ENCODE measurements around the gene SVIL. TPM values are rescaled to one million over a fixed set of nuclear protein-coding genes. Genes with fewer than 3 reads are reported as not detected.

SVIL gene
- total RNA-seq, 1 experiment from 2014 or later: 15.3 TPM

DNA sequence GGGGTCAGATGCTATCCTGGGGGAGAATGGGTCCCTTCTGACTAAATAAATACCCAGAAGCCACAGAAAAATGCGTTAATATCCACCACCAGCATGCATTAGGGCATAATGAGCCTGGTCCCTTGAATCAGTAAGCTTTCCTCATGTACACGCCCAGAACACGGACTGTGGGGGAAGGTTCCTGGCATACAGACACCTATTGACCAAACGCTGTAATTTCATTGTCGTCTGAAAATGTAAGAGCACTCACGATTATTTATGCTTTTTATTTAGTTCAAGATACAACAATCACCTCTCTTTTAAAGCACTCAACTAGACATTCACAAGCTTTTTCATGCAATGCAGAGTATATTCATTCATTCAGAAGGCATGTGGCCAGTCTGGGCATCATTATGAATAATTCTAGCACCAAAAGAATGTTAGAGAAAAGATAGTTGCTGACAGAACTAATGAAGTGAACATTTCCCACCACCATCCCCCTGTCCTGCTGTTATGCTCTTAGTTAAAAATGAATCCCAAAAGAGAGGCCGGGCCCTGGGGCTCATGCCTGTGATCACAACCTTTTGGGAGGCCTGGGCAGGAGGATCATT, 101.0 kb downstream of the SVIL start:
- H4K8ac ChIP-seq (replicated peaks; ENCODE audit: insufficient read length, low read depth, low read length): no peak overlapping the region
- no peak overlapping the region for H3K14ac ChIP-seq (ENCODE audit: insufficient read depth, low read length)
- no peaks in the 10 kb centered on the region for H3K79me2 ChIP-seq (ENCODE audit: insufficient read depth, low read length)
- no peak overlapping the region for H3K56ac ChIP-seq (ENCODE audit: insufficient read length, low read depth, low read length)
- H4K5ac ChIP-seq (ENCODE audit: insufficient read length, low read depth, low read length): no peak overlapping the region
- no peaks in the 10 kb centered on the region for H3K27me3 ChIP-seq (ENCODE audit: insufficient read depth, low read length)
- no peaks in the 10 kb centered on the region for H3K79me1 ChIP-seq (ENCODE audit: insufficient read depth, low read depth, low read length, poor library complexity, severe bottlenecking)
- H3K4me2 ChIP-seq (ENCODE audit: insufficient read depth, insufficient read length, low read length): no peak overlapping the region
- Mint-ChIP-seq H3K9me3 (no peaks in the 10 kb centered on the region), H3K4me1 (peaks cover 33 to 34% of the 10 kb centered on the region in 2 experiments), H3K4me3 (no peak overlapping the region), H3K27me3 (ENCODE audit: low read depth) (no peaks in the 10 kb centered on the region), H3K27ac (no peak overlapping the region), H3K36me3 (ENCODE audit: insufficient read depth in 1 of 3, low read depth in 3 of 3) (peaks cover 0 to 2% (median 0%) of the 10 kb centered on the region in 3 experiments; a peak in 2 of 7 replicates)
- H3K4ac ChIP-seq (ENCODE audit: low read depth, low read length): no peak overlapping the region
- no peak overlapping the region for H3K23ac ChIP-seq (ENCODE audit: insufficient read length, low read depth, low read length)
- no peak overlapping the region for H3K18ac ChIP-seq (ENCODE audit: insufficient read length, low read depth, low read length)
- H3K9ac ChIP-seq (ENCODE audit: extremely low read depth, insufficient read length, low read length): no peak overlapping the region
- no peaks in the 10 kb centered on the region for H4K20me1 ChIP-seq (ENCODE audit: control insufficient read depth, insufficient read depth, insufficient read length)
- no peak overlapping the region for H2AK5ac ChIP-seq (ENCODE audit: insufficient read length, low read length)
- no peak overlapping the region for H3T11ph ChIP-seq (ENCODE audit: low read length)
- TF ChIP-seq, protein P1, sequence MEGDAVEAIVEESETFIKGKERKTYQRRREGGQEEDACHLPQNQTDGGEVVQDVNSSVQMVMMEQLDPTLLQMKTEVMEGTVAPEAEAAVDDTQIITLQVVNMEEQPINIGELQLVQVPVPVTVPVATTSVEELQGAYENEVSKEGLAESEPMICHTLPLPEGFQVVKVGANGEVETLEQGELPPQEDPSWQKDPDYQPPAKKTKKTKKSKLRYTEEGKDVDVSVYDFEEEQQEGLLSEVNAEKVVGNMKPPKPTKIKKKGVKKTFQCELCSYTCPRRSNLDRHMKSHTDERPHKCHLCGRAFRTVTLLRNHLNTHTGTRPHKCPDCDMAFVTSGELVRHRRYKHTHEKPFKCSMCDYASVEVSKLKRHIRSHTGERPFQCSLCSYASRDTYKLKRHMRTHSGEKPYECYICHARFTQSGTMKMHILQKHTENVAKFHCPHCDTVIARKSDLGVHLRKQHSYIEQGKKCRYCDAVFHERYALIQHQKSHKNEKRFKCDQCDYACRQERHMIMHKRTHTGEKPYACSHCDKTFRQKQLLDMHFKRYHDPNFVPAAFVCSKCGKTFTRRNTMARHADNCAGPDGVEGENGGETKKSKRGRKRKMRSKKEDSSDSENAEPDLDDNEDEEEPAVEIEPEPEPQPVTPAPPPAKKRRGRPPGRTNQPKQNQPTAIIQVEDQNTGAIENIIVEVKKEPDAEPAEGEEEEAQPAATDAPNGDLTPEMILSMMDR (conservative IDR thresholded peaks at IDR 0.05): peak; percentile 20; the same call in 1 of the 3 replicates
- H2BK12ac ChIP-seq (ENCODE audit: insufficient read length, low read depth, low read length): no peak overlapping the region
- no peaks in the 10 kb centered on the region for H3K23me2 ChIP-seq (ENCODE audit: insufficient read length, low read depth, low read length, poor library complexity, severe bottlenecking)
- H3K4me1 ChIP-seq (ENCODE audit: insufficient read depth, low read length): no peaks in the 10 kb centered on the region; the same call in 1 of the 2 replicates
- H3K27ac ChIP-seq (ENCODE audit: insufficient read length, low read depth, low read length): no peak overlapping the region
- no peaks in the 10 kb centered on the region for H3K9me3 ChIP-seq (ENCODE audit: control insufficient read depth, low read depth, low read length)
- no peak overlapping the region for H2AFZ ChIP-seq (ENCODE audit: low read length)
- no peak overlapping the region for H2BK120ac ChIP-seq (ENCODE audit: low read depth, low read length, poor library complexity, severe bottlenecking)
- no peak overlapping the region for H2BK5ac ChIP-seq (ENCODE audit: insufficient read length, low read length)
- H2BK15ac ChIP-seq (ENCODE audit: low read depth, low read length): no peak overlapping the region
- no peak overlapping the region for H4K91ac ChIP-seq (ENCODE audit: insufficient read length, low read depth, low read length)
- DNase-seq: no peak
- H2BK20ac ChIP-seq (ENCODE audit: low read depth, low read length, poor library complexity, severe bottlenecking): no peak overlapping the region
- no CpG with 5 or more reads among the region's 7 CpGs for WGBS (ENCODE audit: extremely low coverage, insufficient read length, low lambda C conversion rate)
